Spleen (tissue), 11 donors: ENCODE measurements around the gene DDX27. TPM values are rescaled to one million over a fixed set of nuclear protein-coding genes. Genes with fewer than 3 reads are reported as not detected.

ENCODE experiments used
- DNase-seq: peaks from one replicate; pipeline ENCODE4 v3.0.0-alpha.2; 2020
- H3K27ac ChIP-seq, 8 donors: fragments of 200-600 bp; sonication (generic) in 7 of 8; 1 replicate in 4 of 8; 2 replicates in 4 of 8; pipeline versions ENCODE4 v1.5.0 to v1.8.0; 2016 to 2021; ENCODE audit warnings: inconsistent platforms in 4 of 8, mild to moderate bottlenecking in 4 of 8, moderate library complexity in 1 of 8
- H3K27me3 ChIP-seq, 7 donors: fragments of 200-600 bp; sonication (generic) in 6 of 7; replicated peaks in 1 of 7; 1 replicate in 4 of 7; 2 replicates in 3 of 7; pipeline versions ENCODE4 v1.5.0 to v1.8.0; 2016 to 2021; ENCODE audit warnings: inconsistent platforms in 3 of 7, mild to moderate bottlenecking in 1 of 7
- H3K36me3 ChIP-seq, 6 donors: fragments of 200-600 bp; sonication (generic) in 5 of 6; 1 replicate in 4 of 6; 2 replicates in 2 of 6; pipeline versions ENCODE4 v1.5.0 to v1.8.0; 2016 to 2021; ENCODE audit warnings: inconsistent platforms in 2 of 6
- H3K4me1 ChIP-seq, 6 donors: fragments of 200-600 bp; sonication (generic) in 5 of 6; 1 replicate in 3 of 6; 2 replicates in 3 of 6; pipeline versions ENCODE4 v1.5.0 to v1.8.0; 2016 to 2021; ENCODE audit warnings: inconsistent platforms in 3 of 6
- H3K4me3 ChIP-seq, 8 donors: fragments of 200-600 bp; sonication (generic) in 7 of 8; 1 replicate in 4 of 8; 2 replicates in 4 of 8; pipeline versions ENCODE4 v1.5.0 to v1.8.0; 2016 to 2021; ENCODE audit warnings: inconsistent platforms in 4 of 8, mild to moderate bottlenecking in 4 of 8, moderate library complexity in 2 of 8
- H3K9me3 ChIP-seq, 8 donors: fragments of 200-600 bp; sonication (generic) in 7 of 8; 1 replicate in 4 of 8; 2 replicates in 4 of 8; pipeline versions ENCODE4 v1.5.0 to v1.8.0; 2016 to 2021; ENCODE audit warnings: inconsistent platforms in 4 of 8
- CTCF ChIP-seq, 11 experiments: fragments of 200-600 bp in 7 of 11; fragments of 450-650 bp in 4 of 11; sonication (generic) in 4 of 11; IDR thresholded peaks in 8 of 11; conservative IDR thresholded peaks in 3 of 11; 1 replicate in 7 of 11; 2 replicates in 4 of 11; pipeline versions ENCODE4 v1.4.0 to v1.8.0; 2016 to 2021; ENCODE audit warnings: antibody characterized with exemption in 11 of 11, inconsistent platforms in 4 of 11, mild to moderate bottlenecking in 1 of 11
- POLR2A ChIP-seq, 3 donors: fragments of 450-650 bp; IDR thresholded peaks; one replicate each; pipeline ENCODE4 v1.5.1; 2017; ENCODE audit warnings: antibody characterized with exemption in 3 of 3, mild to moderate bottlenecking in 1 of 3
- POLR2AphosphoS5 ChIP-seq, 3 donors: sonication (generic); formaldehyde crosslinking; IDR thresholded peaks; one replicate each; pipeline ENCODE4 v1.5.1; 2017; ENCODE audit warnings: antibody characterized with exemption in 3 of 3
- WGBS, 5 donors: extraction: QIAGEN DNeasy Blood & Tissue Kit in 3 of 5; methylation state at CpG; one replicate each; pipeline versions ENCODE4 v1.1.5 to v1.1.7; 2013 to 2018; 5-methylcytosine and 5-hydroxymethylcytosine counted together
- intact Hi-C: fragments of 100-400 bp; cut with DNase I; formaldehyde crosslinking; loops from one replicate; pipeline ENCODE4 v1.15.0; 2023; ENCODE audit warnings: low total_unique reads
- polyA plus RNA-seq, 3 donors: library from polyadenylated mRNA; stranded (reverse); fragments of 200-250 nt; gene quantifications; one replicate each; pipeline ENCODE4 v1.2.1, GENCODE V29; 2013
- total RNA-seq, 7 donors: library from RNA; depleted of rRNA in 3 of 7; stranded (reverse); fragments of >200 nt in 3 of 7; fragmentation: NEBNext Ultra II Directional in 4 of 7; extraction: Animal tissue kit (Norgen Biotek cat#: 25700) in 4 of 7; gene quantifications; one replicate each; pipeline versions ENCODE4 v1.1.0 to v1.2.1, GENCODE V29; 2016 to 2021
- donor health status: healthy with polysubstance abuse.
- donor health status: DM: no; HTN: no; CAD: no; lungs with moderate emphysema.
- donor health status: DM: no; HTN: no; CAD: no.
- donor health status: Bipolar disorder and iron deficiency.
- donor health status: healthy.
- donor health status: DM: no; HTN: no; CAD: no.
- donor health status: DM: yes; HTN: yes; CAD: no.

The DDX27 gene
- total and polyA plus RNA-seq, 10 donors = 30.2 to 39.0 (median 36.0) TPM

- H3K4me3 ChIP-seq = peak overlapping the region in 1 of 8 donors; percentile 59
- DNase-seq = no peak
- H3K4me1 ChIP-seq = peaks cover 45 to 99% (median 91%) of the 10 kb centered on the region in 6 donors
- WGBS, 5 donors = 87 to 95% (median 93%) methylated on average over 5 of the region's 5 CpGs
- no peaks in the 10 kb centered on the region for H3K27me3 ChIP-seq
- H3K36me3 ChIP-seq = peaks cover 6 to 96% (median 60%) of the 10 kb centered on the region in 6 donors
- no peak for TF ChIP-seq POLR2A (IDR thresholded peaks at IDR 0.05)
- TF ChIP-seq POLR2AphosphoS5 (IDR thresholded peaks at IDR 0.05) = no peak
- no peak for TF ChIP-seq CTCF (IDR thresholded peaks at IDR 0.05 in 8 of 11, conservative IDR thresholded peaks at IDR 0.05 in 3 of 11)
- intact Hi-C loops = no loop called here
- no peaks in the 10 kb centered on the region for H3K9me3 ChIP-seq
- peak overlapping the region in 3 of 8 donors; percentile 18 to 54 (median 37) for H3K27ac ChIP-seq
Measured at GRCh38 chr20:49270736-49271135, 51.5 kb downstream of the DDX27 start.

GRCh38 chr20:49272654-49273053, 53.4 kb downstream of the DDX27 start:
- 50 to 81% (median 66%) methylated on average over 1 of the region's 1 CpG for WGBS, 5 donors
- Histone ChIP-seq H3K4me3 (no peak overlapping the region), H3K27ac (peak overlapping the region in 3 of 8 donors; percentile 1 to 34 (median 5)), H3K27me3 (no peaks in the 10 kb centered on the region), H3K36me3 (peaks cover 6 to 80% (median 56%) of the 10 kb centered on the region in 6 donors), H3K4me1 (peaks cover 46 to 94% (median 86%) of the 10 kb centered on the region in 6 donors), H3K9me3 (no peaks in the 10 kb centered on the region)
- no peak for DNase-seq
- no peak for TF ChIP-seq CTCF (IDR thresholded peaks at IDR 0.05 in 8 of 11, conservative IDR thresholded peaks at IDR 0.05 in 3 of 11)
- intact Hi-C loops = no loop called here

- Histone ChIP-seq H3K9me3 (no peaks in the 10 kb centered on the region), H3K4me1 (peaks cover 37 to 85% (median 76%) of the 10 kb centered on the region in 6 donors), H3K27me3 (no peaks in the 10 kb centered on the region), H3K27ac (no peak overlapping the region), H3K36me3 (peaks cover 6 to 70% (median 55%) of the 10 kb centered on the region in 6 donors), H3K4me3 (no peak overlapping the region)
- WGBS, 5 donors = 89 to 95% (median 90%) methylated on average over 8 of the region's 8 CpGs
- no peak for DNase-seq
- TF ChIP-seq POLR2AphosphoS5 (IDR thresholded peaks at IDR 0.05) (no peak), CTCF (IDR thresholded peaks at IDR 0.05 in 8 of 11, conservative IDR thresholded peaks at IDR 0.05 in 3 of 11) (no peak), POLR2A (IDR thresholded peaks at IDR 0.05) (no peak)
- intact Hi-C loops = no loop called here
Measured at GRCh38 chr20:49273696-49274277, 54.6 kb downstream of the DDX27 start.

GRCh38 chr20:49275216-49275615, 56.0 kb downstream of the DDX27 start:
- peaks cover 34 to 85% (median 73%) of the 10 kb centered on the region in 6 donors for H3K4me1 ChIP-seq
- H3K4me3 ChIP-seq = peak overlapping the region in 1 of 8 donors; percentile 88

More at GRCh38 chr20:49275216-49275615, 56.0 kb downstream of the DDX27 start:
- WGBS, 5 donors = 75 to 91% (median 86%) methylated on average over 4 of the region's 4 CpGs
- TF ChIP-seq CTCF (IDR thresholded peaks at IDR 0.05 in 8 of 11, conservative IDR thresholded peaks at IDR 0.05 in 3 of 11) = no peak
- TF ChIP-seq POLR2A (IDR thresholded peaks at IDR 0.05) = no peak
- TF ChIP-seq POLR2AphosphoS5 (IDR thresholded peaks at IDR 0.05) = no peak
- intact Hi-C loops = no loop called here
- Histone ChIP-seq H3K27me3 (no peaks in the 10 kb centered on the region), H3K36me3 (peaks cover 7 to 68% (median 52%) of the 10 kb centered on the region in 6 donors), H3K9me3 (peaks cover 1 to 7% (median 4%) of the 10 kb centered on the region in 8 donors), H3K27ac (peak overlapping the region in 6 of 8 donors; percentile 97 to 99 (median 98))
- DNase-seq = no peak
